ENCODE results near the gene OR10H5. TPM values are rescaled to one million over a fixed set of nuclear protein-coding genes. Genes with fewer than 3 reads are reported as not detected.

OR10H5 gene, protein sequence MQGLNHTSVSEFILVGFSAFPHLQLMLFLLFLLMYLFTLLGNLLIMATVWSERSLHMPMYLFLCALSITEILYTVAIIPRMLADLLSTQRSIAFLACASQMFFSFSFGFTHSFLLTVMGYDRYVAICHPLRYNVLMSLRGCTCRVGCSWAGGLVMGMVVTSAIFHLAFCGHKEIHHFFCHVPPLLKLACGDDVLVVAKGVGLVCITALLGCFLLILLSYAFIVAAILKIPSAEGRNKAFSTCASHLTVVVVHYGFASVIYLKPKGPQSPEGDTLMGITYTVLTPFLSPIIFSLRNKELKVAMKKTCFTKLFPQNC
- total RNA-seq: not detected in 2 replicates
- long read RNA-seq: 0 reads

DNA sequence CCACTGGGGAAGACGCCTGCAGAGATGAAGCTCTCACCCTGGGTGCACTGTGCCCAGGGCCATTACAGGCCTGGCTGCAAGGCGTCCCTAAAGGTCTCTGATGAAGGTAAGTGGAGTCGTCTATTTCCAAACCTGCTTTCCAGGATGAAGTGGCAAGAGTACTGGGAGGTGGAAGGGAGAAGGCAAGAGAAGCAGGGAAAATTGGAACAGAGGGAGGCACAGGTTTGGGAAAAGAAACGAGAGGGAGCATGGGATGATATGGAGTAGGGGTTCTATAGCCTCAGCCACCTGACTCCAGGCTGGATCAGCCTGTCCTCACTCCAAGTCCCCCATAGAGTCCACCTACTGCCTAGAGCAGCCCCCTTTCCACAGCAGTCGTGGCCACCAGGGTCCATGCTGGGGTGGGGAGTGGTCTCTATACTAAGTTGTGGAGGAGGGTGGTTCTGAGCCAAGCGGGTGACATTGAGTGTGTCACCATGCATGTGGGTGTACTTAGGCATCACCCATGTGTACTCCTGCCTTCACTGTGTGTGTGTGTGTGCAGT lies at the start of gene OR10H5:
Gene OR10H5, plus strand, starts transcription at position 51 of the 545 bp plus-strand sequence. CDS start 6,388 bp downstream, outside the sequence.
- DNase-seq (ENCODE audit: extremely low spot score, unreplicated experiment): no peak
- H3K4me1 Mint-ChIP-seq (ENCODE audit: unreplicated experiment): no peaks in the 10 kb centered on the region
- no peak within 1 kb of the TSS for H3K27ac Mint-ChIP-seq (ENCODE audit: unreplicated experiment)
- TF ChIP-seq, protein P1, sequence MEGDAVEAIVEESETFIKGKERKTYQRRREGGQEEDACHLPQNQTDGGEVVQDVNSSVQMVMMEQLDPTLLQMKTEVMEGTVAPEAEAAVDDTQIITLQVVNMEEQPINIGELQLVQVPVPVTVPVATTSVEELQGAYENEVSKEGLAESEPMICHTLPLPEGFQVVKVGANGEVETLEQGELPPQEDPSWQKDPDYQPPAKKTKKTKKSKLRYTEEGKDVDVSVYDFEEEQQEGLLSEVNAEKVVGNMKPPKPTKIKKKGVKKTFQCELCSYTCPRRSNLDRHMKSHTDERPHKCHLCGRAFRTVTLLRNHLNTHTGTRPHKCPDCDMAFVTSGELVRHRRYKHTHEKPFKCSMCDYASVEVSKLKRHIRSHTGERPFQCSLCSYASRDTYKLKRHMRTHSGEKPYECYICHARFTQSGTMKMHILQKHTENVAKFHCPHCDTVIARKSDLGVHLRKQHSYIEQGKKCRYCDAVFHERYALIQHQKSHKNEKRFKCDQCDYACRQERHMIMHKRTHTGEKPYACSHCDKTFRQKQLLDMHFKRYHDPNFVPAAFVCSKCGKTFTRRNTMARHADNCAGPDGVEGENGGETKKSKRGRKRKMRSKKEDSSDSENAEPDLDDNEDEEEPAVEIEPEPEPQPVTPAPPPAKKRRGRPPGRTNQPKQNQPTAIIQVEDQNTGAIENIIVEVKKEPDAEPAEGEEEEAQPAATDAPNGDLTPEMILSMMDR (IDR thresholded peaks at IDR 0.05): no peak
- no peak within 1 kb of the TSS for H3K4me3 Mint-ChIP-seq (ENCODE audit: unreplicated experiment)
- H3K27me3 Mint-ChIP-seq (ENCODE audit: unreplicated experiment): no peaks in the 10 kb centered on the region
- peaks cover 9% of the 10 kb centered on the region for H3K9me3 Mint-ChIP-seq (ENCODE audit: unreplicated experiment)
- H3K36me3 Mint-ChIP-seq (ENCODE audit: unreplicated experiment): no peaks in the 10 kb centered on the region

DNA sequence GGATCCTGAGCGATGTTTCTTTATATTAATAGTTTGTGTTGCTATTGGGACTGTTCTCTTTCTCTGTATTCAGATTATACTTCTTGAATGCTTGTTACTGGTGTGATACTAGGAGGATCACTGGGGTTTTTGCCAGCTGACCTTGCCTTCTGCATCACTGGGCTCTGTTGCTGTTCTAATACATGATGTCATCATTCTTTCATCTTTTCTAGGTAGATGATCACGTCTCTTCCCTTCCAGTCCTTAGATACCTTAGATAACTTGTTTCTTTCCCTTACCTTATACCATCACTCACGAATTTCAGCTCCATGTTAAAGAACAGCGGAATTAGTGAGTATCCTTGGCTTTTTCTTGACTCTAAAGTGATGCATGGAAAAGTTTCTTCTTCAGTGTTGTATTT lies 49.7 kb upstream of the OR10H5 start, which contains the start of gene OR10H3:
Gene OR10H3, plus strand, starts transcription at position 264 of the 400 bp plus-strand sequence. CDS start 3,408 bp downstream, outside the sequence.
- Mint-ChIP-seq H3K4me1 (ENCODE audit: unreplicated experiment) (no peaks in the 10 kb centered on the region), H3K9me3 (ENCODE audit: unreplicated experiment) (peaks cover 28% of the 10 kb centered on the region)
- TF ChIP-seq, protein P1 (IDR thresholded peaks at IDR 0.05): no peak

DNA sequence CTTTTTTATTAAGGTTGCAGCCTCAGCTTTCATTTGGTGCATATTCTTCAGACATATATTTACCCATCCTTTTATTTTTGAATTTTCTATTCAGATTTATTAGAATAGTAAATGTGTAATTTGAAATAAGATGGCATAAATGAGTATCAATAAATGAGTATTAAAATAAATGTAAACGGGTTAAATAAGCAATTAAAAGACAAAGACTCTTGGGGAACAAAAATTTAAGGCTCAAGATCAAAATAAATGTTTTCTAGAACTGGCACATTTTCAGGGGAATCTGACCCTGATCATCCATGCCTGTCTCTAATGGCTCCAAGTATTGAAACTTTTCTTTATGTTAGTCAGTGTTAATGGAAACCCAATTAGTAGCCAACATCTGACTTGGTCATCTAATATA lies 46.7 kb upstream of the OR10H5 start:
- H3K4me1 Mint-ChIP-seq (ENCODE audit: unreplicated experiment): no peaks in the 10 kb centered on the region
- H3K36me3 Mint-ChIP-seq (ENCODE audit: unreplicated experiment): no peaks in the 10 kb centered on the region
- no peak overlapping the region for H3K4me3 Mint-ChIP-seq (ENCODE audit: unreplicated experiment)
- no peaks in the 10 kb centered on the region for H3K27me3 Mint-ChIP-seq (ENCODE audit: unreplicated experiment)
- H3K27ac Mint-ChIP-seq (ENCODE audit: unreplicated experiment): no peak overlapping the region
- DNase-seq (ENCODE audit: extremely low spot score, unreplicated experiment): no peak
- TF ChIP-seq, protein P1 (IDR thresholded peaks at IDR 0.05): no peak
- peaks cover 33% of the 10 kb centered on the region for H3K9me3 Mint-ChIP-seq (ENCODE audit: unreplicated experiment)

More for the DNA sequence above, 49.7 kb upstream of the OR10H5 start, which contains the start of gene OR10H3:
- Mint-ChIP-seq H3K27me3 (ENCODE audit: unreplicated experiment) (no peaks in the 10 kb centered on the region), H3K36me3 (ENCODE audit: unreplicated experiment) (no peaks in the 10 kb centered on the region), H3K4me3 (ENCODE audit: unreplicated experiment) (no peak within 1 kb of the TSS), H3K27ac (ENCODE audit: unreplicated experiment) (no peak within 1 kb of the TSS)
- no peak for DNase-seq (ENCODE audit: extremely low spot score, unreplicated experiment)

DNA sequence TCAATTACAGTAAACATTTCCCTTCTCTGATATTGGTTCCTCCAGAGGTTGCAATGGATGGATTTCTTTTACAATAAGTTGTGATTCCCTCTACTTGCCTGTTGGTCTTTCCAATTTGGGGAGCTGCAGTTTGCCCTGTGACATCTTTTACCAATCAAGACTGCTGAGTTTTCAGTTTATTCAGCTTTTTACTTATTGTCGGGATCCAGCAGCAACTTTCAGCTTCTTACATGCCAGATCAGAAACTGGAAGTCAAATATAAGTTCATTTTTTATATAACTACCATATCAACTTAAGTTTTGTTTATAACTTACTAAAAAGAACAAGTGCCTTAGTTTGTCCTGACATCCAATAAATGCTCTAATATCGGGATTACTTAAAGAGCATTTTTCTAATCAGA lies 39.2 kb upstream of the OR10H5 start:
- Mint-ChIP-seq H3K9me3 (ENCODE audit: unreplicated experiment) (peaks cover 11% of the 10 kb centered on the region), H3K4me1 (ENCODE audit: unreplicated experiment) (no peaks in the 10 kb centered on the region), H3K27me3 (ENCODE audit: unreplicated experiment) (no peaks in the 10 kb centered on the region), H3K27ac (ENCODE audit: unreplicated experiment) (no peak overlapping the region), H3K4me3 (ENCODE audit: unreplicated experiment) (no peak overlapping the region), H3K36me3 (ENCODE audit: unreplicated experiment) (no peaks in the 10 kb centered on the region)
- DNase-seq (ENCODE audit: extremely low spot score, unreplicated experiment): no peak
- TF ChIP-seq, protein P1 (IDR thresholded peaks at IDR 0.05): no peak

DNA sequence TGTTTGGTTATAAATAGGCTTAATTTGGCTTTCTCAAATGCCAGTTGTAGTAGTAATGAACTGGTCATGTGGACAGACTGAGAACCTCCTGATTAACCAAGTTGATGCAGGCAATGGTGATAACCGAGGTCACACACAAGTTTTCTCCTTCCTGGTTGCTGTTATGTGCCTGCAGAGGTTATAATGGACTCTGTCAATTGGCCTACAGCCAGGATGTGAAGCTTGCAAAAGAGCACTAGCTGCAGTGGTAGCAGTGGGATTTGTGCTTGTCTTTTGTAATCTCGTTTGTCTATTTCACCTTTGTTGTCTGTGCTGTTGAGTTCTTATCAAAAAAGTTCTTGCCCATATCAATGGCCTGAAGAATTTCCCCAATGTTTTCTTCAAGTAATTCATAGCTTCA lies 29.1 kb upstream of the OR10H5 start:
- DNase-seq (ENCODE audit: extremely low spot score, unreplicated experiment): no peak
- TF ChIP-seq, protein P1 (IDR thresholded peaks at IDR 0.05): no peak
- H3K4me1 Mint-ChIP-seq (ENCODE audit: unreplicated experiment): no peaks in the 10 kb centered on the region
- peaks cover 9% of the 10 kb centered on the region for H3K9me3 Mint-ChIP-seq (ENCODE audit: unreplicated experiment)
- H3K27me3 Mint-ChIP-seq (ENCODE audit: unreplicated experiment): no peaks in the 10 kb centered on the region
- H3K36me3 Mint-ChIP-seq (ENCODE audit: unreplicated experiment): no peaks in the 10 kb centered on the region
- no peak overlapping the region for H3K4me3 Mint-ChIP-seq (ENCODE audit: unreplicated experiment)
- H3K27ac Mint-ChIP-seq (ENCODE audit: unreplicated experiment): no peak overlapping the region
